Natural killer cell treated with Interleukin-12 subunit alpha and Interleukin-12 subunit beta and Interleukin-15 and Interleukin-18, amount 100 ng/mL, for 72 hours (primary cell): ENCODE measurements around the gene CXCL1. TPM values are rescaled to one million over a fixed set of nuclear protein-coding genes. Genes with fewer than 3 reads are reported as not detected.
A peak's percentile ranks its signal among the peaks of the same experiment; 100 is the strongest.

Source experiments
- ATAC-seq, 2 donors: fragments of 150-1000 bp; cut with Tn5 transposase in 1 of 2; sonication (Bioruptor Pico), chemical (Tn5 transposase) in 1 of 2; 2 replicates each; pipeline ENCODE4 v1.10.0; 2021
- DNase-seq: peaks from one replicate; pipeline ENCODE4 v3.0.0; 2022; ENCODE audit warnings: low spot score
- H3K27ac Mint-ChIP-seq, 2 donors: 1 replicate in 1 of 2; 2 replicates in 1 of 2; pipeline ENCODE4 v1.8.0; 2022; ENCODE audit warnings: mixed read lengths in 2 of 2, mild to moderate bottlenecking in 1 of 2, moderate library complexity in 1 of 2
- H3K27me3 Mint-ChIP-seq, 2 donors: 1 replicate in 1 of 2; 2 replicates in 1 of 2; pipeline ENCODE4 v1.8.0; 2022; ENCODE audit warnings: mixed read lengths in 2 of 2
- H3K36me3 Mint-ChIP-seq: one replicate; pipeline ENCODE4 v1.8.0; 2022; ENCODE audit warnings: mixed read lengths
- H3K4me1 Mint-ChIP-seq, 2 donors: 1 replicate in 1 of 2; 2 replicates in 1 of 2; pipeline ENCODE4 v1.8.0; 2022; ENCODE audit warnings: low read depth in 2 of 2, mixed read lengths in 2 of 2, mild to moderate bottlenecking in 1 of 2
- H3K4me3 Mint-ChIP-seq: one replicate; pipeline ENCODE4 v1.8.0; 2022; ENCODE audit warnings: mixed read lengths
- H3K9me3 Mint-ChIP-seq: 2 replicates; pipeline ENCODE4 v1.8.0; 2022; ENCODE audit warnings: mixed read lengths
- total RNA-seq, 2 donors: library from RNA; stranded (reverse); gene quantifications; one replicate each; pipeline ENCODE4 v1.2.3, GENCODE V29; 2022

Gene CXCL1
- under 1 TPM in 1 of 2 donors, not detected in 1; 0.78 TPM for total RNA-seq

DNA sequence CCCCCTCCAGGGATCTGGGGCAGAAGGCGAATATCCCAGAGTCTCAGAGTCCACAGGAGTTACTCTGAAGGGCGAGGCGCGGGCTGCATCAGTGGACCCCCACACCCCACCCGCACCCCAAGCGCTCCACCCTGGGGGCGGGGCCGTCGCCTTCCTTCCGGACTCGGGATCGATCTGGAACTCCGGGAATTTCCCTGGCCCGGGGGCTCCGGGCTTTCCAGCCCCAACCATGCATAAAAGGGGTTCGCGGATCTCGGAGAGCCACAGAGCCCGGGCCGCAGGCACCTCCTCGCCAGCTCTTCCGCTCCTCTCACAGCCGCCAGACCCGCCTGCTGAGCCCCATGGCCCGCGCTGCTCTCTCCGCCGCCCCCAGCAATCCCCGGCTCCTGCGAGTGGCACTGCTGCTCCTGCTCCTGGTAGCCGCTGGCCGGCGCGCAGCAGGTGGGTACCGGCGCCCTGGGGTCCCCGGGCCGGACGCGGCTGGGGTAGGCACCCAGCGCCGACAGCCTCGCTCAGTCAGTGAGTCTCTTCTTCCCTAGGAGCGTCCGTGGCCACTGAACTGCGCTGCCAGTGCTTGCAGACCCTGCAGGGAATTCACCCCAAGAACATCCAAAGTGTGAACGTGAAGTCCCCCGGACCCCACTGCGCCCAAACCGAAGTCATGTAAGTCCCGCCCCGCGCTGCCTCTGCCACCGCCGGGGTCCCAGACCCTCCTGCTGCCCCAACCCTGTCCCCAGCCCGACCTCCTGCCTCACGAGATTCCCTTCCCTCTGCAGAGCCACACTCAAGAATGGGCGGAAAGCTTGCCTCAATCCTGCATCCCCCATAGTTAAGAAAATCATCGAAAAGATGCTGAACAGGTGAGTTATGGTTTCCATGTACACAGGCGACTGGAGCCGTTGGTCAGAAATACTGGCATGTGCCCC, at the start of gene CXCL1:
Gene CXCL1, plus strand, starts transcription at position 264 of the 926 bp plus-strand sequence. Its CDS starts 78 bp downstream, at position 342.
- peak in 1 of 2 donors; percentile 36 for ATAC-seq
- H3K27me3 Mint-ChIP-seq: peaks cover 7 to 9% of the 10 kb centered on the region in 2 donors
- no peaks in the 10 kb centered on the region for H3K36me3 Mint-ChIP-seq
- H3K9me3 Mint-ChIP-seq: peaks cover 7% of the 10 kb centered on the region
- no peak within 1 kb of the TSS for H3K4me3 Mint-ChIP-seq
- H3K27ac Mint-ChIP-seq: no peak within 1 kb of the TSS
- DNase-seq: no peak
- H3K4me1 Mint-ChIP-seq: peaks cover 0 to 3% of the 10 kb centered on the region in 2 donors

DNA sequence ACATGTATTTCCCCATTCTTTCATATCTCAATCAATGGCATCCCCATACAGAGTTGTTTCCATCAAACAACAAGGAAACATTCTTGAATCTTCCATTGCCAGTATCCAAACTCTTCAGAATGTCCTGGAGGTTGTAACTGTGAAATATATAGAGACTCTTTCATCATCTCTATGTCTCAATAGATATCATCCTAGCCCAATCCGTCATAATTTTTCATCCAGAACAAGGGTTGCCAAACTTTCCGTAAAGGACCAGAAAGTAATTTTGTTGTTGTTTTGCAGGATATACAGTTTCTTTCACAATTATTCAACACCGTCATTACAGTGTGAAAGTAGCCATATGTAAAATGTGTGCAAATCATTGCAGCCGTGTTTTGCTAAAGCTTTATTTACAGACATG, 47.9 kb upstream of the CXCL1 start:
- DNase-seq (no peak), ATAC-seq (no peak)
- H3K27me3 Mint-ChIP-seq: no peaks in the 10 kb centered on the region
- H3K4me3 Mint-ChIP-seq: no peak overlapping the region
- H3K9me3 Mint-ChIP-seq: peaks cover 15% of the 10 kb centered on the region
- H3K27ac Mint-ChIP-seq: no peak overlapping the region
- no peaks in the 10 kb centered on the region for H3K36me3 Mint-ChIP-seq
- no peaks in the 10 kb centered on the region for H3K4me1 Mint-ChIP-seq

DNA sequence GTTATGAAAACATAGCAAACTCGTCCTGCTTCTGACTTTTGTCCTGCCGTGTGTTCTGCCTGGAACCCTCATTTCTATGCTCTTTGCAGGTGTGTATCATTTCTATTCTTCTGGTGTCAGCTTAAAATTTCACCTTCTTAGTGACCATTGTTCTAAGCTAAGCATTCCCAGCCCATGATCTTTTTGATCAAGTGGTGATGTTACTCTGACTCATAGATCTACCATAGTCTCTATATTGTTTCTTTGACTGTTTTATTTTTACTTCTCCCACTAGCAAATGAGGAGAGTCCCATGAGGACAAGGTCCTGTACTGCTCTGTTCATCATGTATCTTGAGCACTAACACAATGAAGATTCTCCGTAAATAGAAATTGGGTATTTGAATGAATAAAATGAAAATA, 46.8 kb upstream of the CXCL1 start:
- Mint-ChIP-seq H3K4me3 (no peak overlapping the region), H3K9me3 (peaks cover 10% of the 10 kb centered on the region), H3K36me3 (no peaks in the 10 kb centered on the region), H3K27ac (no peak overlapping the region), H3K27me3 (no peaks in the 10 kb centered on the region), H3K4me1 (no peaks in the 10 kb centered on the region)
- DNase-seq (no peak), ATAC-seq (no peak)

- DNase-seq: no peak
- no peaks in the 10 kb centered on the region for H3K27me3 Mint-ChIP-seq
- H3K4me1 Mint-ChIP-seq: no peaks in the 10 kb centered on the region
- H3K4me3 Mint-ChIP-seq: no peak overlapping the region
- peaks cover 10% of the 10 kb centered on the region for H3K9me3 Mint-ChIP-seq
- no peak overlapping the region for H3K27ac Mint-ChIP-seq
- no peaks in the 10 kb centered on the region for H3K36me3 Mint-ChIP-seq
- no peak for ATAC-seq
These were observed 46.2 kb upstream of the CXCL1 start for GRCh38 chr4:73822812-73823504.

DNA sequence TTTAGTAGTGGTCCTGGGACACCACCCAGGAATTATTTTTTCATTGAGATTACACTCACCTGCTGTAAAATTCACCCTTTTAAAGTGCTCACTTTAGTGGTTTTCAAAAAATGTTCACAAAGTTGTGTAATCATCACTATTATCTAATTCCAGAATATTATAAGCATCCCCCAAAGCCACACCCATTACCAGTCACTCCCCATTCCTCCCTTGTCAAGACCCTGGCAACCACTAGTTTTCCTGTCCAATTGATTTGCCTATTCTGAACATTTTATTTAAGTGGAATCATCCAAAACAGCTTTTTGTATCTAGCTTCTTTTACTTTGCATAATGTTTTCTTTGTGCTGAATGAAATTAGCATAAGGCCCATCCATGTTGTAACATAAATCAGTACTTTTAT, 45.4 kb upstream of the CXCL1 start:
- no peak overlapping the region for H3K27ac Mint-ChIP-seq
- H3K4me3 Mint-ChIP-seq: no peak overlapping the region
- ATAC-seq (no peak), DNase-seq (no peak)
- no peaks in the 10 kb centered on the region for H3K36me3 Mint-ChIP-seq
- H3K27me3 Mint-ChIP-seq: no peaks in the 10 kb centered on the region
- H3K9me3 Mint-ChIP-seq: peaks cover 10% of the 10 kb centered on the region
- no peaks in the 10 kb centered on the region for H3K4me1 Mint-ChIP-seq

GRCh38 chr4:73828956-73829355, 40.2 kb upstream of the CXCL1 start:
- Mint-ChIP-seq H3K27me3 (no peaks in the 10 kb centered on the region), H3K4me3 (no peak overlapping the region)
- ATAC-seq: no peak

GRCh38 chr4:73831569-73831968, 37.6 kb upstream of the CXCL1 start:
- H3K4me3 Mint-ChIP-seq: no peak overlapping the region

More at GRCh38 chr4:73828956-73829355, 40.2 kb upstream of the CXCL1 start:
- no peaks in the 10 kb centered on the region for H3K4me1 Mint-ChIP-seq
- no peaks in the 10 kb centered on the region for H3K36me3 Mint-ChIP-seq
- peaks cover 3% of the 10 kb centered on the region for H3K9me3 Mint-ChIP-seq
- DNase-seq: no peak
- H3K27ac Mint-ChIP-seq: no peak overlapping the region

GRCh38 chr4:73832651-73833237, 36.4 kb upstream of the CXCL1 start:
- Mint-ChIP-seq H3K4me1 (no peaks in the 10 kb centered on the region), H3K9me3 (peaks cover 2% of the 10 kb centered on the region), H3K27ac (no peak overlapping the region), H3K27me3 (peaks cover 8% of the 10 kb centered on the region in 2 donors), H3K36me3 (peaks cover 7% of the 10 kb centered on the region), H3K4me3 (no peak overlapping the region)
- no peak for DNase-seq
- ATAC-seq: no peak

More at GRCh38 chr4:73831569-73831968, 37.6 kb upstream of the CXCL1 start:
- Mint-ChIP-seq H3K36me3 (no peaks in the 10 kb centered on the region), H3K27ac (no peak overlapping the region), H3K4me1 (no peaks in the 10 kb centered on the region), H3K9me3 (peaks cover 2% of the 10 kb centered on the region), H3K27me3 (no peaks in the 10 kb centered on the region)
- ATAC-seq (no peak), DNase-seq (no peak)

DNA sequence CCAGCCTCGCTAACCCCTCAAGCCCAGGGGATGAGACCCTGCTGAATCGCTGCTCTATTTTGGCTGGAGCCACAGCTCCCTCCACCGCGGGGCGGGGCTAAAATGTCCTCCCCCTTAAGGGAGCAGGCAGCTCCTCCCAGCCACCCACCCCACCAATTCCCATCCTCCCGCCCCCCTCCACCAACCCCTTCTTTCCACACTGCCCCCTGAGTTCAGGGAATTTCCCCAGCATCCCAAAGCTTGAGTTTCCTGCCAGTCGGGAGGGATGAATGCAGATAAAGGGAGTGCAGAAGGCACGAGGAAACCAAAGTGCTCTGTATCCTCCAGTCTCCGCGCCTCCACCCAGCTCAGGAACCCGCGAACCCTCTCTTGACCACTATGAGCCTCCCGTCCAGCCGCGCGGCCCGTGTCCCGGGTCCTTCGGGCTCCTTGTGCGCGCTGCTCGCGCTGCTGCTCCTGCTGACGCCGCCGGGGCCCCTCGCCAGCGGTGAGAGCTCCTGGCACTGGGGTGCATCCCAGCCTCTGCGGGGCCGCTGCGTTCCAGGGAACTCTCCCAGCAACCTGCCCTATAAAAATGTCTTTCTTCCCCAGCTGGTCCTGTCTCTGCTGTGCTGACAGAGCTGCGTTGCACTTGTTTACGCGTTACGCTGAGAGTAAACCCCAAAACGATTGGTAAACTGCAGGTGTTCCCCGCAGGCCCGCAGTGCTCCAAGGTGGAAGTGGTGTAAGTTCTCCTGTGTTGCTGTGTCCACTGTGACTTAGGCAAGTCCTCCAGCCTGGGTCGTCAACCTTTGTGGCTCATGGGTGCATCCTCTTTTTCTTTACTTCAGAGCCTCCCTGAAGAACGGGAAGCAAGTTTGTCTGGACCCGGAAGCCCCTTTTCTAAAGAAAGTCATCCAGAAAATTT, 32.6 kb upstream of the CXCL1 start, which contains the start of gene CXCL6:
Gene CXCL6, plus strand, starts transcription at position 306 of the 907 bp plus-strand sequence. Its CDS starts 73 bp downstream, at position 379.
- peak within 1 kb of the TSS; percentile 27 for H3K4me3 Mint-ChIP-seq
- no peak for ATAC-seq
- no peaks in the 10 kb centered on the region for H3K9me3 Mint-ChIP-seq

DNA sequence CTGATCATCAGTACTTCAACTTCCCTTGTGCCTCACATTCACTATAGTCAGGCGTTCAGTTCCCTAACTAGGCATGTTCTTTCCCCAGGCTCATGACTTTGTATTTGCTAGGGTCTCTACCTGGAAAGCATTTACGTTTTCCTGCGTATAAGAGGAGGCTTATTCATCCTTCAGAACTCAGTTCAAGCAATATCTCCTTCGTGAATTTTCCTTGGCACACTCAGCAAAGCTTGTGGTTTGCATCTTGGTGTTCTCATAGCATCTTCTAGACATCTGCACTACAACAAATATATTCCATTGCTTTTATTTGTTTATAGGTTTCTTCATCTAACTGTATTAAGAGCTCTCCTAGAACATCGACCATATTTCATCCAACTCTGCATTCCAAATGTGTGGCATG, 30.1 kb upstream of the CXCL1 start:
- no peak overlapping the region for H3K27ac Mint-ChIP-seq
- H3K27me3 Mint-ChIP-seq: peaks cover 8% of the 10 kb centered on the region in 2 donors
- H3K36me3 Mint-ChIP-seq: peaks cover 7% of the 10 kb centered on the region
- H3K9me3 Mint-ChIP-seq: no peaks in the 10 kb centered on the region
- H3K4me1 Mint-ChIP-seq: no peaks in the 10 kb centered on the region
- DNase-seq: no peak
- no peak for ATAC-seq
- H3K4me3 Mint-ChIP-seq: no peak overlapping the region

More for the DNA sequence above, 32.6 kb upstream of the CXCL1 start, which contains the start of gene CXCL6:
- H3K36me3 Mint-ChIP-seq: peaks cover 7% of the 10 kb centered on the region
- H3K4me1 Mint-ChIP-seq: no peaks in the 10 kb centered on the region
- peaks cover 8% of the 10 kb centered on the region in 2 donors for H3K27me3 Mint-ChIP-seq
- H3K27ac Mint-ChIP-seq: no peak within 1 kb of the TSS
- DNase-seq: no peak

DNA sequence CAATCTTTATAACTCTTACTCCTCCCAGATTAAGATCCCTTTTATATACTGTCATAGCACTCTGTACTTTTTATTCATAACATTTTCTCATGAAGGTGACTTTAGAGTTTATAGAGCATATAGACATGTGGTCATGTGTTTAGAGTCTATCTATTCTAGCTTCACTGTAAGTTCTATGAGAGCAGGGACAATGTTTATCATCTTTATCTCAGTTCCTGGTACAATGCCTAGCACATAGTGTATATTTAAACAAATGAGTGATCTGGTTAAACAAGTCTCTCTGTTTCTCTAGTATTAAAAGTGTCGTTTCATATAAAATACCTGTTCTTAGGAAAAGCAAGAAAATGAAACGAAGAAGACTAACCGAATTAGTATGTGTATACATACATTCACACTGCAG, 29.5 kb upstream of the CXCL1 start:
- Mint-ChIP-seq H3K9me3 (no peaks in the 10 kb centered on the region), H3K4me1 (no peaks in the 10 kb centered on the region), H3K4me3 (no peak overlapping the region), H3K27me3 (peaks cover 8% of the 10 kb centered on the region in 2 donors), H3K27ac (no peak overlapping the region), H3K36me3 (peaks cover 7% of the 10 kb centered on the region)
- ATAC-seq: no peak
- DNase-seq: no peak

DNA sequence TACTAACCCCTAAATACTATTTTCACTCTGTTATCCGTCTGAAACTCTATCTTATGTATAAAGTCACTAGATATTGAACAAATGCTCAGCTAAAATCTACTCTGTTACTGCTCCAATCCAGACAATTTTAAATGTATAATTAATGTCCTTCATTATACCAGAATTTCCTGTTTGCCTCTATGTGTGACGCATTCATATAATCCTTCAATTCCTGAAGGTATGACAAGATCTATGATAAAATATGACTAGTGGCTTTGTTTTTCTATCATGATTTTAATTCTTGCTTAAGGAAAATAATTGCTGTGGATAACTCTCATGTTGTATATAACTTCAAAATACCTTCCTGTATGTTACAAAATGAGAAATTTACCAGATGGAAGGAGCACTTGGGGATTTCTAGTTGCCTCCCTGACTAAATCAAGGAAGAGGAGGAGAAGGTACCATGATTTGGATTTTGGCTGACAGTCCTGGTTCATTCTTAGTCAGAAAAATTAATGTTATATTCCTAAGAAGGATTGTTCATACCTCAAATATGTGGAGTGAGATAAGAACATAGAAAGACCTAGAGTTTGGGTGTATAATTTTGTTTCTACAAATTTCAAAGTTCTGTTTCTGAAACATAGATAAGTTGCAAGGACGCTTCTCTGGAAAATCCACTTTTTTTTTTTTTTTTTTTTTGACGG, 27.8 kb upstream of the CXCL1 start:
- H3K4me3 Mint-ChIP-seq: no peak overlapping the region

More for the DNA sequence above, 27.8 kb upstream of the CXCL1 start:
- no peak for DNase-seq
- H3K4me1 Mint-ChIP-seq: no peaks in the 10 kb centered on the region
- H3K27ac Mint-ChIP-seq: no peak overlapping the region
- peaks cover 7% of the 10 kb centered on the region for H3K36me3 Mint-ChIP-seq
- ATAC-seq: no peak
- no peaks in the 10 kb centered on the region for H3K9me3 Mint-ChIP-seq
- H3K27me3 Mint-ChIP-seq: peaks cover 8% of the 10 kb centered on the region in 2 donors
